Spleen (tissue), 11 donors: ENCODE data around the gene CACNA2D4. TPM values are rescaled to one million over a fixed set of nuclear protein-coding genes. Genes with fewer than 3 reads are reported as not detected.

Experiments used
- DNase-seq: peaks from one replicate; pipeline ENCODE4 v3.0.0-alpha.2; 2020
- H3K27ac ChIP-seq, 8 donors: fragments of 200-600 bp; sonication (generic) in 7 of 8; 1 replicate in 4 of 8; 2 replicates in 4 of 8; pipeline versions ENCODE4 v1.5.0 to v1.8.0; 2016 to 2021; ENCODE audit warnings: inconsistent platforms in 4 of 8, mild to moderate bottlenecking in 4 of 8, moderate library complexity in 1 of 8
- H3K27me3 ChIP-seq, 7 donors: fragments of 200-600 bp; sonication (generic) in 6 of 7; replicated peaks in 1 of 7; 1 replicate in 4 of 7; 2 replicates in 3 of 7; pipeline versions ENCODE4 v1.5.0 to v1.8.0; 2016 to 2021; ENCODE audit warnings: inconsistent platforms in 3 of 7, mild to moderate bottlenecking in 1 of 7
- H3K36me3 ChIP-seq, 6 donors: fragments of 200-600 bp; sonication (generic) in 5 of 6; 1 replicate in 4 of 6; 2 replicates in 2 of 6; pipeline versions ENCODE4 v1.5.0 to v1.8.0; 2016 to 2021; ENCODE audit warnings: inconsistent platforms in 2 of 6
- H3K4me1 ChIP-seq, 6 donors: fragments of 200-600 bp; sonication (generic) in 5 of 6; 1 replicate in 3 of 6; 2 replicates in 3 of 6; pipeline versions ENCODE4 v1.5.0 to v1.8.0; 2016 to 2021; ENCODE audit warnings: inconsistent platforms in 3 of 6
- H3K4me3 ChIP-seq, 8 donors: fragments of 200-600 bp; sonication (generic) in 7 of 8; 1 replicate in 4 of 8; 2 replicates in 4 of 8; pipeline versions ENCODE4 v1.5.0 to v1.8.0; 2016 to 2021; ENCODE audit warnings: inconsistent platforms in 4 of 8, mild to moderate bottlenecking in 4 of 8, moderate library complexity in 2 of 8
- H3K9me3 ChIP-seq, 8 donors: fragments of 200-600 bp; sonication (generic) in 7 of 8; 1 replicate in 4 of 8; 2 replicates in 4 of 8; pipeline versions ENCODE4 v1.5.0 to v1.8.0; 2016 to 2021; ENCODE audit warnings: inconsistent platforms in 4 of 8
- POLR2A ChIP-seq, 3 donors: fragments of 450-650 bp; IDR thresholded peaks; one replicate each; pipeline ENCODE4 v1.5.1; 2017; ENCODE audit warnings: antibody characterized with exemption in 3 of 3, mild to moderate bottlenecking in 1 of 3
- POLR2AphosphoS5 ChIP-seq, 3 donors: sonication (generic); formaldehyde crosslinking; IDR thresholded peaks; one replicate each; pipeline ENCODE4 v1.5.1; 2017; ENCODE audit warnings: antibody characterized with exemption in 3 of 3
- WGBS, 5 donors: extraction: QIAGEN DNeasy Blood & Tissue Kit in 3 of 5; methylation state at CpG; one replicate each; pipeline versions ENCODE4 v1.1.5 to v1.1.7; 2013 to 2018; 5-methylcytosine and 5-hydroxymethylcytosine counted together
- intact Hi-C: fragments of 100-400 bp; cut with DNase I; formaldehyde crosslinking; loops from one replicate; pipeline ENCODE4 v1.15.0; 2023; ENCODE audit warnings: low total_unique reads
- polyA plus RNA-seq, 3 donors: library from polyadenylated mRNA; stranded (reverse); fragments of 200-250 nt; gene quantifications; one replicate each; pipeline ENCODE4 v1.2.1, GENCODE V29; 2013
- total RNA-seq, 7 donors: library from RNA; depleted of rRNA in 3 of 7; stranded (reverse); fragments of >200 nt in 3 of 7; fragmentation: NEBNext Ultra II Directional in 4 of 7; extraction: Animal tissue kit (Norgen Biotek cat#: 25700) in 4 of 7; gene quantifications; one replicate each; pipeline versions ENCODE4 v1.1.0 to v1.2.1, GENCODE V29; 2016 to 2021
- TF ChIP-seq, protein P1 (sequence below), 11 experiments: fragments of 200-600 bp in 7 of 11; fragments of 450-650 bp in 4 of 11; sonication (generic) in 4 of 11; IDR thresholded peaks in 8 of 11; conservative IDR thresholded peaks in 3 of 11; 1 replicate in 7 of 11; 2 replicates in 4 of 11; pipeline versions ENCODE4 v1.4.0 to v1.8.0; 2016 to 2021; ENCODE audit warnings: antibody characterized with exemption in 11 of 11, inconsistent platforms in 4 of 11, mild to moderate bottlenecking in 1 of 11
- donor health status: healthy with polysubstance abuse.
- donor health status: DM: no; HTN: no; CAD: no; lungs with moderate emphysema.
- donor health status: DM: no; HTN: no; CAD: no.
- donor health status: Bipolar disorder and iron deficiency.
- donor health status: healthy.
- donor health status: DM: no; HTN: no; CAD: no.
- donor health status: DM: yes; HTN: yes; CAD: no.

The CACNA2D4 gene
- total and polyA plus RNA-seq, 10 donors, result 3.3 to 11.8 (median 7.0) TPM

DNA sequence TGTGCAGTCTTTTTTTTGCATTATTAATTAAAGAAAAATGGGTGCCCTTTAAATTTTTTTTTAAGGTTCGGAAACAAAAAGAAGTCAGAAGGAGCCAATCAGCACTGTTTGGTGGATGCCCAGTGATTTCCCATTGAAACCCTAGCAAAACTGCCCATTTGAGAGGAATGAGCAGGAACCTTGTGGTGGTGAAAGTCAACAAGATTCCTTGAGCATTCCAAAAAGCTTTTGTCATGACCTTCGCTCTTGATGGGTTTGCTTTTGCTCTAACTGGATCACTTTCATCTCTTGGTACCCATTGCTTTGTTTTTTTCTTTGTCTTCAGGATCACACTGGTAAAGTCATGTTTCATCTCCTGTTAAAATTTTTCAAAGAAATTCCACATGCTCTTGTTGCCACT is 173.5 kb downstream of the CACNA2D4 start:
- intact Hi-C loops, result no loop called here
- H3K27ac ChIP-seq, result no peak overlapping the region
- H3K36me3 ChIP-seq, result peaks cover 0 to 21% (median 0%) of the 10 kb centered on the region in 6 donors
- H3K27me3 ChIP-seq, result no peaks in the 10 kb centered on the region
- no peak overlapping the region for H3K4me3 ChIP-seq
- TF ChIP-seq POLR2A (IDR thresholded peaks at IDR 0.05) (no peak), POLR2AphosphoS5 (IDR thresholded peaks at IDR 0.05) (no peak)
- TF ChIP-seq, protein P1, sequence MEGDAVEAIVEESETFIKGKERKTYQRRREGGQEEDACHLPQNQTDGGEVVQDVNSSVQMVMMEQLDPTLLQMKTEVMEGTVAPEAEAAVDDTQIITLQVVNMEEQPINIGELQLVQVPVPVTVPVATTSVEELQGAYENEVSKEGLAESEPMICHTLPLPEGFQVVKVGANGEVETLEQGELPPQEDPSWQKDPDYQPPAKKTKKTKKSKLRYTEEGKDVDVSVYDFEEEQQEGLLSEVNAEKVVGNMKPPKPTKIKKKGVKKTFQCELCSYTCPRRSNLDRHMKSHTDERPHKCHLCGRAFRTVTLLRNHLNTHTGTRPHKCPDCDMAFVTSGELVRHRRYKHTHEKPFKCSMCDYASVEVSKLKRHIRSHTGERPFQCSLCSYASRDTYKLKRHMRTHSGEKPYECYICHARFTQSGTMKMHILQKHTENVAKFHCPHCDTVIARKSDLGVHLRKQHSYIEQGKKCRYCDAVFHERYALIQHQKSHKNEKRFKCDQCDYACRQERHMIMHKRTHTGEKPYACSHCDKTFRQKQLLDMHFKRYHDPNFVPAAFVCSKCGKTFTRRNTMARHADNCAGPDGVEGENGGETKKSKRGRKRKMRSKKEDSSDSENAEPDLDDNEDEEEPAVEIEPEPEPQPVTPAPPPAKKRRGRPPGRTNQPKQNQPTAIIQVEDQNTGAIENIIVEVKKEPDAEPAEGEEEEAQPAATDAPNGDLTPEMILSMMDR (IDR thresholded peaks at IDR 0.05 in 8 of 11, conservative IDR thresholded peaks at IDR 0.05 in 3 of 11), result no peak
- H3K9me3 ChIP-seq, result peaks cover 3 to 26% (median 22%) of the 10 kb centered on the region in 8 donors
- DNase-seq, result no peak
- 96 to 99% (median 97%) methylated on average over 2 of the region's 2 CpGs for WGBS, 5 donors
- H3K4me1 ChIP-seq, result peaks cover 4 to 45% (median 23%) of the 10 kb centered on the region in 6 donors

Other genes with a start within 250 kb of the CACNA2D4 start
- gene ADIPOR2, start 227.6 kb downstream of the CACNA2D4 start, total RNA-seq, result 10 to 100 TPM; 34.8 to 43.7 (median 39.9) TPM
- gene ADIPOR2, start 227.6 kb downstream of the CACNA2D4 start, polyA plus RNA-seq, result 10 to 100 TPM; 12.9 to 19.5 (median 15.7) TPM
- under 1 TPM in 1 of 7 donors, not detected in 6; 0.12 TPM for gene LRTM2, start 98.1 kb downstream of the CACNA2D4 start, total RNA-seq
- gene LRTM2, start 98.1 kb downstream of the CACNA2D4 start, polyA plus RNA-seq, result not detected
- 10 to 100 TPM; 11.1 to 20.8 (median 16.9) TPM for gene DCP1B, start 85.8 kb upstream of the CACNA2D4 start, total RNA-seq
- 1 to 10 TPM; 5.5 to 7.6 (median 6.1) TPM for gene DCP1B, start 85.8 kb upstream of the CACNA2D4 start, polyA plus RNA-seq
- gene CACNA1C, start 134.3 kb upstream of the CACNA2D4 start, total RNA-seq, result 10 to 100 TPM; 13.5 to 27.6 (median 23.5) TPM
- 1 to 10 TPM in 2 of 3 donors, under 1 TPM in 1; 0.67 to 3.7 (median 1.5) TPM for gene CACNA1C, start 134.3 kb upstream of the CACNA2D4 start, polyA plus RNA-seq